ENCODE measurements around the gene PRSS50.

The PRSS50 gene

GRCh38 chr3:46684891-46685290, 32.8 kb downstream of the PRSS50 start:
- no peak for TF ChIP-seq EZH2phosphoT487 (IDR thresholded peaks at IDR 0.05; ENCODE audit: borderline replicate concordance, low read length)
- TF ChIP-seq CTCF (IDR thresholded peaks at IDR 0.05; ENCODE audit: low read depth, low read length, poor library complexity, severe bottlenecking), result no peak
- Histone ChIP-seq H3K27me3 (ENCODE audit: control insufficient read depth, low read length) (no peaks in the 10 kb centered on the region), H4K20me1 (ENCODE audit: control insufficient read depth, insufficient read depth, low read depth, low read length) (no peaks in the 10 kb centered on the region), H3K4me1 (ENCODE audit: control insufficient read depth, low read length) (no peaks in the 10 kb centered on the region), H3K27ac (ENCODE audit: low read depth, low read length) (no peak overlapping the region), H3K79me2 (ENCODE audit: control insufficient read depth, low read length) (no peaks in the 10 kb centered on the region), H3K9me3 (ENCODE audit: control insufficient read depth, insufficient read depth, low read length) (no peaks in the 10 kb centered on the region), H3K4me3 (ENCODE audit: low read length) (no peak overlapping the region), H3K9me2 (replicated peaks; ENCODE audit: control insufficient read depth, low read length) (no peaks in the 10 kb centered on the region), H3F3A (ENCODE audit: control insufficient read depth, insufficient read depth) (no peaks in the 10 kb centered on the region), H3K36me3 (ENCODE audit: control insufficient read depth, low read length) (no peaks in the 10 kb centered on the region), H3K4me2 (ENCODE audit: low read length) (no peak overlapping the region)

GRCh38 chr3:46682974-46683373, 34.7 kb downstream of the PRSS50 start:
- H3K36me3 ChIP-seq (ENCODE audit: control insufficient read depth, low read length), result no peaks in the 10 kb centered on the region
- H3F3A ChIP-seq (ENCODE audit: control insufficient read depth, insufficient read depth), result no peaks in the 10 kb centered on the region
- H3K4me1 ChIP-seq (ENCODE audit: control insufficient read depth, low read length), result no peaks in the 10 kb centered on the region
- no peaks in the 10 kb centered on the region for H3K9me2 ChIP-seq (replicated peaks; ENCODE audit: control insufficient read depth, low read length)
- H3K4me3 ChIP-seq (ENCODE audit: low read length), result no peak overlapping the region
- no peak overlapping the region for H3K4me2 ChIP-seq (ENCODE audit: low read length)
- H4K20me1 ChIP-seq (ENCODE audit: control insufficient read depth, insufficient read depth, low read depth, low read length), result no peaks in the 10 kb centered on the region
- no peaks in the 10 kb centered on the region for H3K79me2 ChIP-seq (ENCODE audit: control insufficient read depth, low read length)
- H3K27ac ChIP-seq (ENCODE audit: low read depth, low read length), result no peak overlapping the region
- TF ChIP-seq EZH2phosphoT487 (IDR thresholded peaks at IDR 0.05; ENCODE audit: borderline replicate concordance, low read length), result no peak
- H3K9me3 ChIP-seq (ENCODE audit: control insufficient read depth, insufficient read depth, low read length), result no peaks in the 10 kb centered on the region
- peaks cover 6% of the 10 kb centered on the region; the same call in 1 of the 2 replicates for H3K27me3 ChIP-seq (ENCODE audit: control insufficient read depth, low read length)

GRCh38 chr3:46681856-46682540, 35.7 kb downstream of the PRSS50 start:
- H3K9me2 ChIP-seq (replicated peaks; ENCODE audit: control insufficient read depth, low read length), result no peaks in the 10 kb centered on the region
- peaks cover 7% of the 10 kb centered on the region; the same call in 1 of the 2 replicates for H3K27me3 ChIP-seq (ENCODE audit: control insufficient read depth, low read length)
- no peak overlapping the region for H3K4me3 ChIP-seq (ENCODE audit: low read length)
- H3K27ac ChIP-seq (ENCODE audit: low read depth, low read length), result no peak overlapping the region
- H3K79me2 ChIP-seq (ENCODE audit: control insufficient read depth, low read length), result no peaks in the 10 kb centered on the region
- H3K9me3 ChIP-seq (ENCODE audit: control insufficient read depth, insufficient read depth, low read length), result no peaks in the 10 kb centered on the region
- no peaks in the 10 kb centered on the region for H3K4me1 ChIP-seq (ENCODE audit: control insufficient read depth, low read length)
- no peak overlapping the region for H3K4me2 ChIP-seq (ENCODE audit: low read length)
- TF ChIP-seq CTCF (IDR thresholded peaks at IDR 0.05; ENCODE audit: low read depth, low read length, poor library complexity, severe bottlenecking), result no peak
- no peak for TF ChIP-seq EZH2phosphoT487 (IDR thresholded peaks at IDR 0.05; ENCODE audit: borderline replicate concordance, low read length)
- H3K36me3 ChIP-seq (ENCODE audit: control insufficient read depth, low read length), result no peaks in the 10 kb centered on the region
- H4K20me1 ChIP-seq (ENCODE audit: control insufficient read depth, insufficient read depth, low read depth, low read length), result no peaks in the 10 kb centered on the region
- H3F3A ChIP-seq (ENCODE audit: control insufficient read depth, insufficient read depth), result no peaks in the 10 kb centered on the region

GRCh38 chr3:46681387-46681786, 36.3 kb downstream of the PRSS50 start:
- H3K36me3 ChIP-seq (ENCODE audit: control insufficient read depth, low read length), result no peaks in the 10 kb centered on the region
- no peaks in the 10 kb centered on the region for H3K9me3 ChIP-seq (ENCODE audit: control insufficient read depth, insufficient read depth, low read length)
- TF ChIP-seq EZH2phosphoT487 (IDR thresholded peaks at IDR 0.05; ENCODE audit: borderline replicate concordance, low read length) (no peak), CTCF (IDR thresholded peaks at IDR 0.05; ENCODE audit: low read depth, low read length, poor library complexity, severe bottlenecking) (no peak)
- no peak overlapping the region for H3K4me3 ChIP-seq (ENCODE audit: low read length)
- no peak overlapping the region for H3K27ac ChIP-seq (ENCODE audit: low read depth, low read length)
- H3K9me2 ChIP-seq (replicated peaks; ENCODE audit: control insufficient read depth, low read length), result no peaks in the 10 kb centered on the region
- no peaks in the 10 kb centered on the region for H3K4me1 ChIP-seq (ENCODE audit: control insufficient read depth, low read length)
- no peaks in the 10 kb centered on the region for H3F3A ChIP-seq (ENCODE audit: control insufficient read depth, insufficient read depth)
- no peaks in the 10 kb centered on the region for H4K20me1 ChIP-seq (ENCODE audit: control insufficient read depth, insufficient read depth, low read depth, low read length)
- H3K4me2 ChIP-seq (ENCODE audit: low read length), result no peak overlapping the region
- peaks cover 7% of the 10 kb centered on the region; the same call in 1 of the 2 replicates for H3K27me3 ChIP-seq (ENCODE audit: control insufficient read depth, low read length)
- H3K79me2 ChIP-seq (ENCODE audit: control insufficient read depth, low read length), result no peaks in the 10 kb centered on the region
